HG03575 (cell line): ENCODE results near the gene CXCL1.
"Not testable (repeated sequence)": the region's sequence is repeated elsewhere in the genome, so short reads cannot be mapped to it uniquely, and the experiment has no call there.

Experiments
- ATAC-seq: cut with Tn5 transposase; IDR thresholded peaks from one replicate; pipeline ENCODE4 v1.9.1; 2021; ENCODE audit not compliant: unreplicated experiment, insufficient number of reproducible peaks, low FRiP score; ENCODE audit errors: extremely low read depth

CXCL1 gene

DNA sequence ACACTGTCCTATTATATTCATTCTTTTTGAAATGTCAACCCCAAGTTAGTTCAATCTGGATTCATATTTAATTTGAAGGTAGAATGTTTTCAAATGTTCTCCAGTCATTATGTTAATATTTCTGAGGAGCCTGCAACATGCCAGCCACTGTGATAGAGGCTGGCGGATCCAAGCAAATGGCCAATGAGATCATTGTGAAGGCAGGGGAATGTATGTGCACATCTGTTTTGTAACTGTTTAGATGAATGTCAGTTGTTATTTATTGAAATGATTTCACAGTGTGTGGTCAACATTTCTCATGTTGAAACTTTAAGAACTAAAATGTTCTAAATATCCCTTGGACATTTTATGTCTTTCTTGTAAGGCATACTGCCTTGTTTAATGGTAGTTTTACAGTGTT, 1.6 kb downstream of the CXCL1 start:
- ATAC-seq = no peak

DNA sequence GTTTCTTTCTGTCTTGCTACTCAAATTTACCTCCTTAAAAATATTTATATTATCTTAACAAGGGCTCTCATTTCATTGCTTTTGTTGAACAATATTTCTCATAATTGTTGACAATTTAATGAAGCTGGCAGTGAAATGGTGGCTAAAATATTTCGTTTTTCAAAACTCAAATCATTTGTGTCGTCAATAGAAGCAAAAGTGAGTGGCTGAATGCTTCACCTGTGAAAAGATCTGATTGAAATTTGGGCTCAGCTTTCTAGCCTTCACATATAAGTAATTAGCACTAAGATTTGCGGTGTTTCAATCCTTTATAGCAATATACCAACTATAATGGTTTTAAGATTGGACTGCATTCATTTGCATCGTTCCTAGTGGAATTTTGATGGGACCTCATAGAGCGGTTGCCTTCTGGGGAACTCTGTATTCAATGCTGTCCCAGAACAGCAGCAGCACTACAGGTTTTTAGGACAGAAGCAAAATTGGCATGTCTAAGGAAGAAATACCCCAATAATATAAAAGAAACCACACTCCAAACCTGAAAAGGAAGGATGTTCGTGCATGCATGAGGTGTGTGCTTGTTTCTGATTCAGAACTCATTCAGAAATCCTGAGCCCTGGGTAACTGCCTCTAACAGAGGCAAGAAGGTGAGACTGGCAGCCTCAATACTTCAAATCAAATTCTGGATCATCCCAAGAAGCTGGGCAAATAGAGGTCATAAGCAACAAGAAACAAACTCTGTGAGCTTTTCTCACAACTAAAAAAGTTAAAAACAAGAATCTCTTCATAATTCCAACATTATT, 2.5 kb downstream of the CXCL1 start:
- ATAC-seq = no peak

DNA sequence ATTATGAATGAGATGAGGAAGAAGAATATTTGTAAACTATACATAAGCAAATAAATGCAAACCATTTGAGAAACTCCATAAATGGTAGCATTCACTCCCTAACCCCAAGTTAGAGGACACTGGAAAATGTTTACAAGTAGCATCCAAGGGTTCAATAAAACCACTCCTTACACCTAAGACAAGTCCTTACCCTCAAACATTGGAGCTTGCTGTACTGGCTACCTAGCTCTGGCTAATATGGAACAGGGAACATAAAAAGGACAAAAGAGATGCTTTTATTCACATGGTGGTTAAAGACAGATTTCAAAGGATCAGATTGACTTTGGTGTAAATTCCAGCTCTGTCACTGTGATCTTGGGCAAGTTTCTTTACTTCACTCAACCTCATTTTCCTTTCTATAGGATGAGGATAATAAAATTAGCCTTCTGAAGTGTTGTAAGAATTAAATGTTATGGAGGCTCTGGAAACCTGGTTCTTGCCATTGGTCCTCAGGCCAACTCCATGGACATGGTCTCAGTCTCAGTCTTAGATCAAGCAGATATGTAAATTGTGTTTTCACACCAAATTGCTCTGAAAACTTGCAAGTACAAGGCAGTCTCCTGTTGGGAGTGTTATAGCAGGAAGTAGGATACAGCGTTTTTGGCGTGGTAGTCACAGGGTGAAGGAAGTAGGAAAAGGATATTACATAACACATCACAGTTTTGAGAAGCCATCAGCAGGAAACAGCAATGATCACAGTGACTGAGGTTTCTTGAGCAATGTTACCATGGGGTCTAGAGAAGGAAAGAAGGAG, 3.3 kb downstream of the CXCL1 start:
- ATAC-seq = no peak

DNA sequence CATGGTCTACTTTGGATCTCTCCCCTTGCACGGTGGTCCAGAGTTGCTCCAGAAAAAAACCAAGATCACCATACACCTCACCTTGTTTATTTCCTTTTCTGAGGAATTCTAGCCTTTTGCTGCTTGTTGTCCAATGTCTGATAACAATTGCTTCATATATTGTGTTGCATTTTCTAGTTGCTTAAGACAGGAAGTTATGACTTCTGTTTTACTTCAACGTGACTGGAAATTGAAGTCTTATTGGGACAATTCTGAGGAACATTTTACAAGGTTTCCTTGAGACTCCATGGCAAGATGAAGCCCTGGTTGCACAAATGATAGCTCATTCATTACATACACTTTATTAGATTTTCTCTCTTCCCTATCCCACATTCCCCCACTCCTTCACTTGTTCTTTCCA, 5.2 kb downstream of the CXCL1 start:
- no peak for ATAC-seq

DNA sequence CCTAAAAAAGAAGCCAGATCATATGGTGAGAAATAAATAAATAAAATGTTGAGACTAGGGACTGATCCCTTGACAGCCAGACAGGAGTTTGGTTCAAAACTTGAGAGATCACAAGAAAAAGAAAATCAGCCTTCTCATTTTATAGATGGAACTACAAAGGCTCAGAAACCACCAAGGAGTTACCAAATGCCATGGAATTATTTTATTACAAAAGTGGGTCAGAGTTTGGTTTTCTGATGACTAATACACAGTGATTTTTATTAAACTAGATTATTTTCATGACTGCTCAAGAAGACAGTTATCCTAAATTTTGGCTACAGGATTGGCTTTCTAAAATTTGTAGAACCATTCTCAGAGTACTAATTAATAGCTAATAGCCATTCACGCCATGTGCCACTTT, 6.2 kb downstream of the CXCL1 start:
- ATAC-seq = no peak

DNA sequence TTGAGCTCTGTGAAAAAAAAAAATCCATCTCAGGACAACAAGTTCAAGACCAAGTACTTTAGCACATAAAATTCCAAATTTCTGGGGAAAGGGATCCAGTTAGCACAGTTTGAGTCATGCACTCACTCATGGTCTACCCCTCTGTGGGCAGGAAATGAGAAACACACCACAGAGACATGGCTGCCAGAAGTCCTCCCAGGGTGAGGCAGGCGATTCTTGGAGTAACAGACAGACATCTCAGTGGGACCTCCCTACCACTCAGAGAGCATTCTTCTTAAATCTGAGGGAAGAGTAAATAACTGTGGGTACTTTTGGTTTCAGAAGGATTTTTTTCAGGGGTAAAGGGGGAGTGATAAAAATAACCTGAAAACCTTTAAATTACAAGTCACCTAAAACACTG, 14.1 kb downstream of the CXCL1 start:
- ATAC-seq = no peak

DNA sequence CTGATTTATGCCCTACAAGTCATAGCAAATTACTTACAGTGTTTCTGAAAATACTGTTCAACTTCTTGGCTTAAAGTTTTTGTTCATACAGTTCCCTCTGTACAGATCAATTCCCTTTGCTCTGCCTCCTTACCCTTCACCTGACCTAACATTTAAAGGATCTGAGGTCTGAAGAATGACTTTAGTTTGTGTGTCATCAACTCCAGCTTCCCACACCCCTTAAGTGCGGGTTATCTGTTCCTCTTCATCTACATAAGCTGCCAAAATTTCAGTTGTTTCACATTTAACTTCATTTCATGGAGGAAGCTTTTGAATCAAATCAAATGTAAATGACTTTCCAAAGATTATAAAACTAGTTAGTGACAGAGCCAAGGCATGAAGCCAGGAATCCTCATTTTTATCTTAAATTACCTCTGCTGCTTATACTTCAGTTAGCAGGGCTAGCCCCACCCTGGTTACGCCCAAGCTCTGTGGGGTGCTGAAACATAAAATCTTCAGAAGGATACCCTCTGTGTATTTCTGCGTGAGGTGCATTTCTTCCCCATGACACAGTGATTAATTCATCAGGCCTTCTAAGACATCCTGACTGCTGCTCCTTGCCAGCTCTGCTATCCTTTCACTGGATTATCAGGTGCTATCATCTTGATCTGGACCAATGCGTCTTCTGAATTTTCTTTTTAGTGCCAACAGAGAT, 16.5 kb downstream of the CXCL1 start:
- ATAC-seq = no peak

DNA sequence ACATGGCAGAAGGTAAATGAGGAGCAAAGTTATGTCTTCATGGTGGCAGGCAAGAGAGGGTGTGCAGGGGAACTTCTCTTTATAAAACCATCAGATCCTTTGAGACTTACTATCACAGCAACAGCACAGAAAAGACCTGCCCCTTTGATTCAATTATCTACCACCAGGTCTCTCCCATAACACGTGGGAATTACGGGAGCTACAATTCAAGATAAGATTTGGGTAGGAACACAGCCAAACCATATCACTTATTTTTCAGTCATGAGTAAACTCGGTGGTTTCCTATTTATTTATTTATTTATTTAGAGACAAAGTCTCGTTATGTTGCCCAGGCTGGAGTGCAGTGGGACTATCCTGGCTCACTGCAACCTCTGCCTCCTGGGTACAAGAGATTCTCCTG, 22.1 kb downstream of the CXCL1 start:
- no peak for ATAC-seq

DNA sequence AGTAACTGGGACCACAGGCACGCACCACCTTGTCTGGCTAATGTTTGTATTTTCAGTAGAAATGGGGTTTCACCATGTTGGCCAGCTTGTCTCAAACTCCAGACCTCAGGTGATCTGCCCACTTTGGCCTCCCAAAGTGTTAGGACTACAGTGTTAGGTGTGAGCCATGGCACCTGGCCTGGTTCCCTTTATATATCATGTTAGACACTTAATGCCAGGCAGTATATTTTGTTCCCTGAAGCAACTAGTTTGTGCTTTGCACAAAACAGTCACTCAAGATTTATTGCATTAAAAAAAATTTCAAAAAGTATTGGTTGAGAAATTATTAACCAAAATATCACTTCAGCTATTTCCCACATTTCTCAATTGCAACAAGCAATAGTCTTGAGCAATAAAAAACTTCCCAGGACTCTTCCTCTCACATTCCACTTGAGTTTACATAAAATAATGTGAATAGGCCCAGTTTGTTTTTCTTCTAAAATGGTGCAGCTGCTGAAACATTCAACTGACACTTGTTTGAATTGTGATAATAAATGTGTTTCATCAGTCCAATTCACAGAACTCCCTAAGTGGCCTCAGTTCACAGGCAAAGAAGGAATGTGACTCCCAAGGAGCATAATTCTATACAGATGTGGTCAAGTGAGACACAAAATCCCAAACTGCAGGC, 22.7 kb downstream of the CXCL1 start:
- ATAC-seq = no peak

DNA sequence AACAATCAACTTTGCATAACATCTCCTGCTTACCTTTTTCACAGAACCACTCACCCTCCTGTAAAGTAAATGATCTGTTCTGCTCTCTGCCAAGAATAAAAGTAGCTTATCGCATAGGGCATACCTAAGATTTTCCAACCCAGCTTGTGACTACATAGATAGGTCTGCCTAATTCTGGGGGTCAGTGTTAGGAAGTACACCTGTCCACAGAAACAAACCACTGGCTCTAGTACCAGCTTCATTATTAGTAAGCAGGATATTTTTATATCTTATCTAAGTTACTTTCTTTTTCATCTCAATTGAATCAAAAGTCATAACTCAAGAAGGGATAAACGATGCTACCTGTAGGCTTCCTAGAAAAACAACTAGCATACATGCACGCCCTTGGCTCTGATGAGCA, 23.8 kb downstream of the CXCL1 start:
- no peak for ATAC-seq

DNA sequence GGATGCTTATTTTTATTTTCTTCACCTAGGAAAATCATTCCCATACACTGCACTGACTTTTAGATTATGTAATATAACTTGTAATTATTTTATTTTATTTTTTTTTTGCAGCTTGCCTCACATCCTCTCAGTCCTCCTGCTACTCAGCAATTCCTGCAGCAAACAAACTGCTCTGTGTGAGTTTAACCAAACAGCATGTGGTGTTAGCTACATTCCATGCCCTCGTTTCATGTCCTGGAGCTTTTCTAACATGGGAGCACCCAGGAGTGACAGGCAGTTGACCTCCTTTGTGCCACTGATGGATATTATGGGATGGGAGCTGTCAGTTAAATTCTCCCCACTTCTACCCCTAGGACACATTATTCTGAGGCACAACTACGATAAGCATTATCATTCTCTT, 24.8 kb downstream of the CXCL1 start:
- no peak for ATAC-seq

DNA sequence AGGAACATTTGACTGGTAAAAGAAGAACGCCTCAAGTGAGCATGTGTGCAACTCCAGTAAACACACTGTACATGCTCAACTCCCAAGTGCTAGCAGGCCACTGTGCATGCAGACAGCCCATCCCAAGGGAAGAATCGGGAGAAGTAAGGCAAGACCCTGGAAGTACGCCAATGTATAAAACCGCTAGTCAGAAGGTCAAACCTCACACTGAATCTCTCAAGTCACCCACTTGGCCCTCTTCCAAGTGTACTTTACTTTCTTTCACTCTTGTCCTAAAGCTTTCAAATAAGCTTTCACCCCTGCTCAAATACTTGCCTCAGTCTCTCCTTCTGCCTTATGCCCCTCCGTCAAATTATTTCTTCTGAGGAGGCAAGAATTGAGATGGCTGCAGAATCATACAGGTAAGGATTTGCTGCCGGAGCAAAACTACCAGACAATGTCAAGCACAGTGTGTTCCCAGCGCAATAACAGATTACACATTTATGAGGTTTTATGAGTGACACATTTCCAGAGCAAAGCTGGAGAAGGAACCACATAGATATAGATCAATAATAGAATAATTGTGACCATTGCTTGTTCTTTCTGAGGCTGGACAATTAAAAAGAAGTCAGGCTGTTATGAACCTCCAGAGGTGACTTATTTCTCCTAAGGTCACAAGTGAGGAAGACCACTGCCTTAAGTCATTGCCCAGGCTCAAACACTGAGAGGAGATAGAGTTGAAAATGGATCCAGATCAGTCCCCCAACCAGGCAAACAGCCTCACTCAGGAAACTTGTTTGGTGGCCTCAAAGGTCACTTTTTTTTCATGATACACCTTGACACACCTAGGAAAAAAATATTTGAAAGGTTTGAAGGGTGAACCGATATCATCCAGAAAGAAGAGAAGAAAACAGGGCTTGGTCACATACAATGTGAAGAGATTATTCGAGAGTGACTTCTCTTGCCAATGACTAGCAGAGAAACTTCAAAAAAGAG, 26.3 kb downstream of the CXCL1 start:
- ATAC-seq = no peak

DNA sequence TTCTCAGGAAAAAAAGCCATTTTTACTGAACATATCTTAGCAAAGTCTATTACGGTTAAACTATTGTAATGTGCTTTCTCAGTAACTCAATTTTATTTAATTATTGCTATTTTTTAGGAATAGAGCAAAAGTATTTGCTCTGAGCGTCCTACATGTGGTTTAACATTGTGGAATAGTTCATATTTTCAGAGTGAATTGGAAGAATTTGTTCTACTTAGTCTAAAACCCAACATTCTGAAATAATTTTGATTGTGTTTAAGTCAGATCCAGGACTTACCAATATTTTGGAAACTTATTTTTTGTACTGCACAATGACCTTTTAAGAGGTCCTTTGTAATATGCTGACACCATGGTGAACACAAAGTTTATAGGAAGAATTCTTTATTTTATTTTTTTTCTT, 27.2 kb downstream of the CXCL1 start:
- ATAC-seq = no peak

DNA sequence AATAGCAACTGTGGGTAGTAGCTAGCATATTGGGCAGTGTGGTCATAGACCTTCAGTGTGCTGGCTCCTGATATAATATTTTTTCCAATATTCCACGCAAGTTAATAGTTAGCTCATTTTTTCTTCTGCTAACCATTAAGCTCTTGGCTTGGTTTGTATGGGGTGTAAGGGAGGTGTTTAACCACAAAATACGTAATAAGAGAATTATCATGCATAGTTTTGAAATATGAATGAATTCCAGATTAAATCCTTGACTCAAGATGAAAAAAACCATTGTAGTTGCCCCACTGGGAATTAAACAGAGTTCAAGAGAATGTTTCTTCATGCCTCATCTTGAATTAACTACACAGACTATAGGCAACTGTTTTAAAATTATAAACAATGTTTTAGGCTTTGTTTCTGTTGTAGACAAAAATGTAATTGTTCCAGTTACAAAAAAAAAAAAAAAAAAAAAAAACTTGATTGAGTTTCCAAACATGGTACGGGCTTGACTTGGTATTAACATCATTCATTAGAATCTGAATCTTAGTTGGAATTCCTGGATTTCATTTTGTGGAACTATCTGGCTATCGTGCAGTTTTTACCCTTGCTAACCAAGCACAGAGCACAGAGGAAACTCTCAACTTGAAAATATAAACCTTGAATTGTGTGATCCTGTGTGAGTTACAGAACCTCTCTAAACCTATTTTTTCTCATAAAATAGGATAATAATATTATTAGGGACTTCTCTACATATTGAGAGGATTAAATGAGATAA, 28.4 kb downstream of the CXCL1 start:
- no peak for ATAC-seq

DNA sequence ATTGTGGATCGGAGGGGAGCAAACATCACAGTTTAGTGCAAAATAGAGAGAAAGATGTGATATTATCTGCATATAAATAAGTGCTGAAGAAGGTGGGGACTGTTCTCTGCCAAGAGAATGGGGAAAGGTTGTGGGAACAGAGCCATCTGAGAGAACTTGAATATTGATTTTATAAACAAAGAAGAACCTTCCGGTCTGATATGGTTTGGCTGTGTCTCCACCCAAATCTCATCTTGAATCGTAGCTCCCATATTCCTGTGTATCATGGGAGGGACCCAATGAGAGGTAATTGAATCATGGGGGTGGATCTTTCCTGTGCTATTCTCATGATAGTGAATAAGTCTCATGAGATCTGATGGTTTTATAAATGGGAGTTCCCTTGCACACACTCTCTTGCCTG, 30.1 kb downstream of the CXCL1 start:
- not testable (repeated sequence) for ATAC-seq

DNA sequence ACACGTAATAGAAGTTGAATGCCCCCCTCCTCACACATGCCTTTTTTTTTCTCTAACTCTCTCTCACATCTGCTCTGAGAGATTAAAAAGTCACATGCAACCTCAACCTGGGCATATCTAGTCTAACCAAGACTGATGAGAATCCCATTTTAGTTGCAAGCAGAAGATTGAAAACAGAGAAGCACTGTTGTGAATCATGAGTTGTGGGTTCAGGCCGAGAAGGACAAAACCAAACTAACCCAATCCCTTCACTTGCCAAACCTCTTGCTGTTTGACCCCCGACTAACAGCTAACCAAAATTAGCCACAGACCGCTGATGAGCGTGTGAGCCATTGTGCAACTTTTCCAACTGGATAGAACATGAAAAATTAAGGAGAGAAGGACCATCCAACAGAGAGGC, 31.8 kb downstream of the CXCL1 start:
- ATAC-seq = no peak

DNA sequence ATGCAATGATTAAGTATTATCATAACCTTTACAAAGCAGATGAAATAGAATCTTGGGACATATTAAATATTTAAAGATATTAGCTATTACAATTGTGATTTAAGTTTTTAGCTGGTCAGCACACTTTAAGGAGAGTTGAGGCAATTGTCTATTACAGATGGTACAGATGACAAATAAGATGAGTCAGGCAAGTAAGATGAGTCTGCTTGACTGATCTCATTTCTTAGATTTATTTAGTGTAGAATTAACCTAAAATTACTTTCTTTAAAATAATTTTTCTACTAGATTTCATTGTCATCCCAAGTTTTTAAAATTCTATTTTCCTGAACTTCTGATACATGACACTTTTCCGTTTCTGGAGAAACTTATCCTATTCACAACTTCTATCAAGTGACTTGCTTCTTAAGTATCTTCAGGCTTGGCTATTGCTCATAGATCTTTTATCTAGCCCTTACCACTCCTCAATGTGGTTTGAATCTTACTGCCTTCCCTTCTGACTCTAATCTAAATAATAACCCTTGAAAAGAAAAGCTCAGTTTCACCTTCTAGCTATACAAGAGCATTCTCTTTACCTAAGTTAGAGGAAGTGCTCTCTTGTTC, 32.9 kb downstream of the CXCL1 start:
- ATAC-seq = no peak
